ENCODE results near the gene NXPE3. TPM values are rescaled to one million over a fixed set of nuclear protein-coding genes. Genes with fewer than 3 reads are reported as not detected.
"Not testable (repeated sequence)": the region's sequence is repeated elsewhere in the genome, so short reads cannot be mapped to it uniquely, and the experiment has no call there.

The NXPE3 gene
- total RNA-seq = 24.7 TPM

GRCh38 chr3:101779047-101779821, at the start of gene NXPE3:
Gene NXPE3 (plus strand): TSS chr3:101779211. CDS start chr3:101785597, 6,386 bp downstream.
- intact Hi-C loops (cut with DNase I) = no loop called here
- peak; percentile 97 for ATAC-seq
- DNase-seq (ENCODE audit: low spot score) = peak; percentile 94

GRCh38 chr3:101729586-101729985, 49.4 kb upstream of the NXPE3 start:
- intact Hi-C loops (cut with DNase I) = no loop called here
- DNase-seq (ENCODE audit: low spot score) = no peak
- no peak for ATAC-seq

DNA sequence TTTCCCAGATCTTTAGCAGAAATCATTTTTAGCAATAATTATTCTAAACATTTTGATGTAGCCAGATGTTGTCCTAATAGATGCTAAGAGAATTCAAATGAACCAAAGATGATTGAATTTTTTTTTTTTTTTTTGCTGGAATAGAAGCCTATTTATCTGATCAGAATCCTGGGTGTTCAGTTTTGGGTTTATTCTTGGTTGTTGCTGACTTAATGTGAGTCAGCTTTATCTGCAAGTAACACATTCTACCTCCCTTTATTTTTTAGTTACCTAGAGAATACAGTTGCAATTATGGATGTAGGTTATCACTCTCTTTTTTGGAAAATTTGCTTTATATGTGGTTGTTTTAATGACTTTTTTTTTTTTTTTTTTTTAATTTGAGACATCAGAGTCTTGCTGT, 48.2 kb upstream of the NXPE3 start:
- intact Hi-C loops (cut with DNase I) = no loop called here
- DNase-seq (ENCODE audit: low spot score) (no peak), ATAC-seq (no peak)

DNA sequence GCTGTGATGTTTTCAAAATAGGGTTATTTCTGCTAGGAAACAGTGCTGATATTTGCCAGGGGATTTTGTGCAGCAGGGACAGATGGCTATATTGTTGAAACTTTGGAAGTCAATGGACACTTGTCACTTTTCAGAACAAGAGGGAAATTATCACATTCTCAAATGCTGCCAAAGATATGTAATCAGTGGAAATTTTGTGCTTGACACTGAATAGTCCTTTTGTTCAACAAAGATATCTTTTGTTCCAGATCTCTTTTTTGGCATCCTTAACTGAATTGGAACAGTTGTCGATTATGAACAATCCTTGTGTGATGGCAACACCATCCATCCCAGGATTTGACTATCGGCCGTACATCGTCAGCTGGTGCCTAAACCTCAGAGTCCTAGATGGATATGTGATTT, 46.8 kb upstream of the NXPE3 start:
- no peak for DNase-seq (ENCODE audit: low spot score)
- peak; percentile 70 for ATAC-seq
- intact Hi-C loops (cut with DNase I) = no loop called here

DNA sequence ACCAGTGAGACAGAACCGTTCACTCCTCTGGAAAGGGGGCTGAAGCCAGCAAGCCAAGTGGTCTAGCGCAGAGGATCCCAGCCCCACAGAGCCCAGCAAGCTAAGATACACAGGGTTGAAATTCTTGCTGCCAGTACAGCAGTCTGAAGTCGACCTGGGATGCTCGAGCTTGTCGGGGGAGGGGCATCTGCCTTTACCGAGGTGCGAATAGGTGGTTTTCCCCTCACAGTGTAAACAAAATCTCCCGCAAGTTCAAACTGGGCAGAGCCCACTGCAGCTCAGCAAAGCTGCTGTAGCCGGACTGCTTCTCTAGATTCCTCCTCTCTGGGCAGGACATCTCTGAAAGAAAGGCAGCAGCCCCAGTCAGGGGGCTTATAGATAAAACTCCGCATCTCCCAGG, 43.2 kb upstream of the NXPE3 start:
- intact Hi-C loops (cut with DNase I) = no loop called here
- no peak for ATAC-seq
- no peak for DNase-seq (ENCODE audit: low spot score)

DNA sequence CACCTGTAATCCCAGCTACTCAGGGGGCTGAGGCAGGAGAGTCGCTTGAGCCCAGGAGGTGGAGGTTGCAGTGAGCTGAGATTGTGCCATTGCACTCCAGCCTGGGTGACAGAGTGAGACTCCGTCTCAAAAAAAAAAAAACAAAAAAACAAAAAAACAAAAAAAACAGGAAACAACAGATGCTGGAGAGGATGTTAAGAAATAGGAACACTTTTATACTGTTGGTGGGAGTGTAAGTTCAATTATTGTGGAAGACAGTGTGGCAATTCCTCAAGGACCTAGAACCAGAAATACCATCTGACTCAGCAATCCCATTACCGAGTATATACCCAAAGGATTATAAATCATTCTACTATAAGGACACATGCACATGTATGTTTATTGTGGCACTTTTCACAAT, 37.1 kb upstream of the NXPE3 start:
- ATAC-seq; DNase-seq (ENCODE audit: low spot score); intact Hi-C loops (cut with DNase I): not testable (repeated sequence)

DNA sequence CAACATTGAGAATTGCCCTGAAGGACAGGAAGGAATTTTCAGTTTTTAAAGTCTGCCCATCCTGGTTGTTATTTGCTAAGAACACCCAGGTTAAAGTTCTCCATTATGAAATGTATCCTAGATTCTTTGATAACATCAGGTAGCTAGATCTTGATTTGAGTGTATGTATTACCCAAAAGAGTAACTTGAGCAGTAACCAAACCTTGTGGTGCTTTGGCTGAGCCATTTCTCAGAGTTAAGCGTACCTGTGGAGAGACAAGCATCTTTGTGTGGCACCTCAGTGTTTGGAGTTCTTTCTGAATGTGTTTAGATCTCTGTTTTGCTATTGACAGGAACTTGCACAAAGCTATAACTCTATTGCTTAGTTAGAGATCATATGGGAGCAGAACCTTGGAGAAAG, 34.2 kb upstream of the NXPE3 start:
- DNase-seq (ENCODE audit: low spot score) = no peak
- intact Hi-C loops (cut with DNase I) = no loop called here
- ATAC-seq = no peak

GRCh38 chr3:101745934-101746333, 33.1 kb upstream of the NXPE3 start:
- DNase-seq (ENCODE audit: low spot score); intact Hi-C loops (cut with DNase I); ATAC-seq: not testable (repeated sequence)

- DNase-seq (ENCODE audit: low spot score); intact Hi-C loops (cut with DNase I); ATAC-seq: not testable (repeated sequence)
Measured at GRCh38 chr3:101753386-101754113, 25.5 kb upstream of the NXPE3 start.

DNA sequence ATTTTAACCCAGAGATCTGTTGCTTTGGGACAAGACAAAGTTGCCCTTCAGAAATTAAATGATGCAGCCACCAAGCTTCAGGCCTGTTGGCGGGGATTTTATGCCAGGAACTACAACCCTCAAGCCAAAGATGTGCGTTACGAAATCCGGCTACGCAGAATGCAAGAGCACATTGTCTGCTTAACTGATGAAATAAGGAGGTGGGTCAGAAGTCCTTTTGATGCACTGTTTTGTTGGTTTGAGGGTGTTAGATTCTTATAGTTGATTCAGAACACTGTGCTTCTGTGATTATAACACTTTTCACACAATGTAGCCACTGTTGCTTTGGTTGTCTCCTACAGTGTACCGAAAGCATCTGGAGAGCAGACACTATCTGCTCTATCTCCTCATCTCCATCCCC, 20.8 kb upstream of the NXPE3 start:
- intact Hi-C loops (cut with DNase I) = no loop called here
- DNase-seq (ENCODE audit: low spot score) (no peak), ATAC-seq (no peak)

- DNase-seq (ENCODE audit: low spot score) (no peak), ATAC-seq (no peak)
Measured at GRCh38 chr3:101762041-101762646, 16.9 kb upstream of the NXPE3 start.

DNA sequence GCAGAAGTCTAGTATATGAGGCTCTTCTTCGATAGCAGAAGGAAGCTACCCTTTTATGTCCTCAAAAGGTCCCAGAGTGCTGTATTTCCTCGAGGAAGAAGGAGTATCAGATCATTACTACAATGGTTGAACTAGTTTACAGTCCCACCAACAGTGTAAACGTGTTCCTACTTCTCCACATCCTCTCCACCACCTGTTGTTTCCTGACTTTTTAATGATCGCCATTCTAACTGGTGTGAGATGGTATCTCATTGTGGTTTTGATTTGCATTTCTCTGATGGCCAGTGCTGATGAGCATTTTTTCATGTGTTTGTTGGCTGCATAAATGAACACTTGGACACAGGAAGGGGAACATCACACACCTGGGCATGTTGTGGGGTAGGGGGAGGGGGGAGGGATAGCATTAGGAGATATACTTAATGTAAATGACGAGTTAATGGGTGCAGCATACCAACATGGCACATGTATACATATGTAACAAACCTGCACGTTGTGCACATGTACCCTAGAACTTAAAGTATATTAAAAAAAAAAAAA, 1.2 kb upstream of the NXPE3 start:
- DNase-seq (ENCODE audit: low spot score); ATAC-seq; intact Hi-C loops (cut with DNase I): not testable (repeated sequence)

More at GRCh38 chr3:101762041-101762646, 16.9 kb upstream of the NXPE3 start:
- intact Hi-C loops (cut with DNase I) = no loop called here

DNA sequence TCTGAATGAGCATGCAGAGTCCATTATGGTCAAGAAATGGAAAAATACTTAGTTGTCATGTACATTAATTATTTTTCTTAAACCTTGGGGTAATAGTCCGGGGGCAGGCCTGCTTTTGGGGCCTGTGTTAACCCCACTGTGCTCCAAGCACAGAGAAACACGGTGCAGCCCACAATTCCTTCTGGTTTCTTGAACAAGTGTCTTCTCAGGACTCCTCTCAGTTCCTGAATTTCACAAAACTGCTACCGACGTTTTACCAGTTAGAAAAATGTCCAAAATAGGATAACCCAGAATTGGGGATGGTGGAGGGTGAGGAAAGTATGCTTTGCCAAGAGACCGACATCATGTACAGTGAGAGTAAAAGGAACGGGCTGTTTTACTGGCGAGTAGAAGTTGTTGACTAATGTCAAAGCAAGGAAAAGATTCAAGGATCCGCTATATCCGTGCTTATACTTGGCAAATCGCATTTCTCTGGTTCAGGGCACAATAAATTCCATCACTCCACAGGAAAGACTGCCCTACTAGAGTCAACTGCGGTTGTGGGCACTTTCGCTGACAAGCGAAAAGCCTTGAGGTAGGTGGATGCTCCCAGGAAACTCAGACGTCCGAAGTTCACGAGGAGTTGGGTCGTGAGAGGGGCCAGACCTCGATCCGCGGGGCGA, 495 bp upstream of the NXPE3 start:
- DNase-seq (ENCODE audit: low spot score) (no peak), ATAC-seq (peak; percentile 7)
- intact Hi-C loops (cut with DNase I) = no loop called here

GRCh38 chr3:101779822-101780381, 891 bp downstream of the NXPE3 start:
- intact Hi-C loops (cut with DNase I) = no loop called here
- no peak for ATAC-seq
- no peak for DNase-seq (ENCODE audit: low spot score)

GRCh38 chr3:101780661-101781060, 1.6 kb downstream of the NXPE3 start:
- no peak for DNase-seq (ENCODE audit: low spot score)
- intact Hi-C loops (cut with DNase I) = no loop called here

DNA sequence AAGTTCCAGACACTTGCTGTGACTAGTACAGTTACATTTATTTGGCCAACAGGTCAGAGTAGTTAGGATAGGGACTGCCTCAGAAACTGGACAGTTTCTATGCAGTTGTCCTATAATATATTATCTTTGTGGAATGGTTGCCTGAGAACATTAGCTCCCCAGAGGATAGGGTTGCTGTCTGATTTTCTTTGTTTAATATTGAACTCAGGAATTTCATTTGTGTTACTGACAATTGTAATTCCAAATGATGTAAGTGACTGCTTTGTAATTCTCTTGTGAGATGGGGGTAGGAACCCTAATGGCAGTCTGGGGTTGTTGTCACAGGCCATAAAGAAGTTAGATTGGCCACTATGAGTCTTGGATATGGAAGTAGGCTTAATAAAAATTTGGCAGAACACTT, 2.2 kb downstream of the NXPE3 start:
- no peak for ATAC-seq
- intact Hi-C loops (cut with DNase I) = no loop called here

More at GRCh38 chr3:101780661-101781060, 1.6 kb downstream of the NXPE3 start:
- no peak for ATAC-seq

DNA sequence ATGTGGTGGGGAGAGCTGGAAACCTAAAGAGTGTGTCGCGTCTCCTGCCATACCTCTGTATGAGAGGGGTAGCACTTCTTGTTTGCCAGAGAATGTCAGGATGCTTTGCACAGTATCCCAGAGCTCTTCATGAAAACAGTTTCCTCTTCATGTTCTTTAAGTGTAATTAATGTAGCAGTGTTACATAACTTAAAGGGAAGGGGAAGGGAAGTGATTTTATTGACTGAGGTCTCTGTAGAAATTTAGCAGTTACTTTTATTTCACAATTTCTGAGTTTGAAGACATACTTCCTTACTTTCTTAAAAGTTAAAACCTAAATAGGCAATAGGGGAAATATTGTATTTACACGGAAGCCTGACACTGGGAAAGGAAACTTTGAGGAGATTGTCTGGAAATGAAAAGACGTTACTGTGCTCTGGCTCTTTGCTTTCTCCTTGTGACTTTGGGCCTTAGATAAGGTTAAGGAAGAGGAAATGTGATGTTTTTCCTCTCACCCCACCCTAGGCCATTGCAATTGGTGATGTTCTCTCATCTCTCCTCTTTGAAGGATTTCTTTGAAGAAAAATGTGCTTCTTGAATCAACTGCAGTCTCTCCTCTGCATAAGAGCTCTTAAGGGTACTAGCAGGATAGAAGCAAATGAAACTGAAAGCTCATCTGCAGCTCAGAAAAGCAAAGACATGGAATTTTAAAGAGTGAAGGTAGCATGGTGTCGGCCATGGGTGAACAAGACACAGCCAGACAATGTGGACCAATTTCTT, 6.0 kb downstream of the NXPE3 start:
- no peak for DNase-seq (ENCODE audit: low spot score)
- intact Hi-C loops (cut with DNase I) = no loop called here
- ATAC-seq = no peak

More for the DNA sequence above, 2.2 kb downstream of the NXPE3 start:
- no peak for DNase-seq (ENCODE audit: low spot score)

DNA sequence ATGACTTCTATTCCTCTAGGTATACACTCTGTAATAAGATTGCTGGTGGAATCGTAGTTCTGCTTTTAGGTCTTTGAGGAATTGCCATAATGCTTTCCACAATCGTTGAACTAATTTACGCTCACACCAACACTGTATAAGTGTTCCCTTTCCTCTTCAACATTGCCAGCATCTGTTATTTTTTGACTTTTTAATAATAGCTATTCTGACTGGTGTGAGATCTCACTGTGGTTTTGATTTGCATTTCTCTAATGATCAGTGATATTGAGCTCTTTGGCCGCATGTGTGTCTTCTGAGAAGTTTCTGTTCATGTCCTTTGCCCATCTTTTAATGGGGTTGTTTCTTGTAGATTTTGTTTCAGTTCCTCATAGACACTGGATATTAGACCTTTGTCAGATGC, 12.8 kb downstream of the NXPE3 start:
- DNase-seq (ENCODE audit: low spot score) (no peak), ATAC-seq (no peak)

More for the DNA sequence above, 12.8 kb downstream of the NXPE3 start:
- intact Hi-C loops (cut with DNase I) = no loop called here
